GM21528 (cell line): Measurements from ENCODE around the gene TKTL1.

Source experiments
- ATAC-seq: cut with Tn5 transposase; IDR thresholded peaks from one replicate; pipeline ENCODE4 v1.9.1; 2021; ENCODE audit warnings: mild to moderate bottlenecking, moderate library complexity; ENCODE audit not compliant: unreplicated experiment, low FRiP score

The TKTL1 gene

GRCh38 chrX:154373340-154374306, 78.0 kb downstream of the TKTL1 start:
- no peak for ATAC-seq

- ATAC-seq = no peak
Observed at GRCh38 chrX:154374313-154375155, 78.9 kb downstream of the TKTL1 start, which contains the start of gene FLNA. Gene FLNA (minus strand): TSS chrX:154374634. CDS start chrX:154371245, 3,389 bp downstream.

- no peak for ATAC-seq
Observed at GRCh38 chrX:154375156-154375504, 79.5 kb downstream of the TKTL1 start.

GRCh38 chrX:154376774-154377173, 81.2 kb downstream of the TKTL1 start:
- no peak for ATAC-seq

GRCh38 chrX:154378059-154378798, 82.6 kb downstream of the TKTL1 start:
- no peak for ATAC-seq

- peak; percentile 81 for ATAC-seq
Observed at GRCh38 chrX:154378799-154379568, 83.4 kb downstream of the TKTL1 start, which contains the start of gene EMD. Gene EMD (plus strand): TSS chrX:154379295. CDS start chrX:154379485, 190 bp downstream.

GRCh38 chrX:154379569-154379951, 84.0 kb downstream of the TKTL1 start:
- peak; percentile 7 for ATAC-seq
